Choroid plexus epithelial cell (primary cell): Measurements from ENCODE around the gene PYCARD.

Source experiments
- DNase-seq: peaks from one replicate; pipeline ENCODE4 v3.0.0-alpha.2; 2010; ENCODE audit warnings: low read depth
- H3K4me3 ChIP-seq: 2 replicates; pipeline ENCODE4 v1.5.1; 2011; ENCODE audit warnings: low read depth, mild to moderate bottlenecking, control low read depth, low read length, moderate library complexity
- TF ChIP-seq, protein P1 (sequence below): conservative IDR thresholded peaks from 2 replicates; pipeline ENCODE4 v1.5.1; 2011; ENCODE audit warnings: low read depth, mild to moderate bottlenecking, control low read depth, inconsistent platforms, low read length, moderate library complexity

The PYCARD gene

DNA sequence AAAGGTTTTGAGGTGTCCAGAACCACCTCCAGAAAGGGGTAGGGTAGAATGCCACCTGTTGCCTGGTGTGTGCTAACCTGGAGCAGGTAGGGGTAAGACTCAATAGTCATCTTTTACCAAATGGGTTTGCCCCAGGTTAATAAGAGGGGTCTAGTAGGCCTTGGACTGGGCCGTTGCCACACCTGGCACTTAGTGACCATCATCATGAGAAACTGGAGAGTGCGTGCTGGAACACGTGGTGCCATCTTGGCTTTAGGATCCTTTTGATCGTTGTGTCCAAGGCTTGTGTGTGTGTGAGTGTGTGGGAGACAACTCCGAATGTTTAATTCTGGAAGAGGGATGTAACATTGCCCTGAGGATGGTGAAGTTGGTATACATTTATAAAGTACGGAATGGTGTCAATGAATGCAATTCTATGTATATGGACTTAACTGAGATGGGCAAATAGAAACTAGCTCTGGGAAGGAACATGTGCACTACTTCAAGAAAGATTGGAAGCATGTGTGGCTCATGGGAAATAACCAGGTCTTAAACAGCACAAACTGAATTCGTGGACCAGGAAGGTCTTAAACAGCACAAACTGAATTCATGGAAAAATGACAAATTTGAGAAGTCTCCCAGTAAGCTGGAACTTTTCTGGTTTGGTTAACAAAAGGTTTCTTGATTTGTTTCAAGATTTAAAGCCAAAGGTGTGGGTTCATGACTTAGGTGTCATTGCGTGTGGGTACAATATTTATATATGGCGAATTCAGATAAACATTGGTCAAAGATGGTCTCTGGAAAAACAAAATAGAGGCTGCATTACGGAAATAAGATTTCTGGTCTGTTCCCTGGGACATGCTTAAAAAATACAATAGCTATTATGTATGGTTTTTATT, 15.4 kb downstream of the PYCARD start:
- DNase-seq: no peak
- H3K4me3 ChIP-seq: no peak overlapping the region
- TF ChIP-seq, protein P1, sequence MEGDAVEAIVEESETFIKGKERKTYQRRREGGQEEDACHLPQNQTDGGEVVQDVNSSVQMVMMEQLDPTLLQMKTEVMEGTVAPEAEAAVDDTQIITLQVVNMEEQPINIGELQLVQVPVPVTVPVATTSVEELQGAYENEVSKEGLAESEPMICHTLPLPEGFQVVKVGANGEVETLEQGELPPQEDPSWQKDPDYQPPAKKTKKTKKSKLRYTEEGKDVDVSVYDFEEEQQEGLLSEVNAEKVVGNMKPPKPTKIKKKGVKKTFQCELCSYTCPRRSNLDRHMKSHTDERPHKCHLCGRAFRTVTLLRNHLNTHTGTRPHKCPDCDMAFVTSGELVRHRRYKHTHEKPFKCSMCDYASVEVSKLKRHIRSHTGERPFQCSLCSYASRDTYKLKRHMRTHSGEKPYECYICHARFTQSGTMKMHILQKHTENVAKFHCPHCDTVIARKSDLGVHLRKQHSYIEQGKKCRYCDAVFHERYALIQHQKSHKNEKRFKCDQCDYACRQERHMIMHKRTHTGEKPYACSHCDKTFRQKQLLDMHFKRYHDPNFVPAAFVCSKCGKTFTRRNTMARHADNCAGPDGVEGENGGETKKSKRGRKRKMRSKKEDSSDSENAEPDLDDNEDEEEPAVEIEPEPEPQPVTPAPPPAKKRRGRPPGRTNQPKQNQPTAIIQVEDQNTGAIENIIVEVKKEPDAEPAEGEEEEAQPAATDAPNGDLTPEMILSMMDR: no peak

DNA sequence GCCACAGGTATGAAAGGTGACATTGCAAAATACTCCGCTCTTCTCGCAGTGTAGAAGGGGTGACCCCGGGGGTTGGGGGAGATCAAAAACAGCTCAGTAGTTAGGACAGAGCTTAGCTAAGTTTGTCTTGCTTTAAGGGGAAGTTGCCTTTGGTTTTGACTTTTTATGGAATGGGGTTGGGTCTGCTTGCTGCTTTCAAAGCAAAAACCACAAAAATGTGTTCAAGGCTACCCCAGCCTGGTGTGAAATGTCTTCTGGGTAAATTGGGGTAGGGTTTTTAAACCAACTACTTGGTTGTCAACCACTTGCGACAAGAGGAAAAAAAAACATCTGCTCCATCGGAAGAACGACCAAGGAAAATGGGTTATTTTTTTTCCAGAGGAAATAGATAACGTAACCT, 16.4 kb downstream of the PYCARD start:
- no peak overlapping the region for H3K4me3 ChIP-seq

DNA sequence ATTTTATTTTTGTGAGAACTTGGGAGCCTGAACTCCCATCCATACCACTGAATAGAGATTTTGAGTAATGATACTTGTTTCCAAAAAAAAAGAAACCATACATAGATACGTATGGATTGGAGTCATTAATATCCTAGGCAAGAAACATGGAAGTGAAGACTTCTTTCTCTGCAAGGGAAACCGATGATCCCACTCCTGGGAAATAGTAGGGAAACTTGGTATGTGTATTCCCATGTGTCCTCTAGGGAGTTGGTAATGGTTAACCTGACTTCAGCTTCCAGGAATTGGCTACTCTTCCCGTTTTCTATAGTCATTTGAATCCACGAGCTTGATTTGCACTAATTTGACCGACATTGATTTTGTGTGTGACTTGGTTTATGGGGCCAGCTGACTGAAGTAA, 17.2 kb downstream of the PYCARD start:
- DNase-seq: no peak
- H3K4me3 ChIP-seq: no peak overlapping the region
- TF ChIP-seq, protein P1: no peak

More for the DNA sequence above, 16.4 kb downstream of the PYCARD start:
- peak; percentile 23 for DNase-seq
- TF ChIP-seq, protein P1: no peak

DNA sequence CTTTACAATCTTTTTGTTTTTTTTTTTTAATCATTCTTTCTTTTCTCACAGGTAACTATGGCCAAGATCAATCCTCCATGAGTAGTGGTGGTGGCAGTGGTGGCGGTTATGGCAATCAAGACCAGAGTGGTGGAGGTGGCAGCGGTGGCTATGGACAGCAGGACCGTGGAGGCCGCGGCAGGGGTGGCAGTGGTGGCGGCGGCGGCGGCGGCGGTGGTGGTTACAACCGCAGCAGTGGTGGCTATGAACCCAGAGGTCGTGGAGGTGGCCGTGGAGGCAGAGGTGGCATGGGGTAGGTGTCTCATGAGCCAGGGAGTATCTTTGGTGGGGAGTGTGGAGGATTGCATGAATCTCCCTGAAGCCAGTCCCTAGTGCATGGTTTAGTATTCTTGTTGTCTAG, 17.7 kb downstream of the PYCARD start:
- no peak for DNase-seq
- H3K4me3 ChIP-seq: no peak overlapping the region
- TF ChIP-seq, protein P1: no peak

DNA sequence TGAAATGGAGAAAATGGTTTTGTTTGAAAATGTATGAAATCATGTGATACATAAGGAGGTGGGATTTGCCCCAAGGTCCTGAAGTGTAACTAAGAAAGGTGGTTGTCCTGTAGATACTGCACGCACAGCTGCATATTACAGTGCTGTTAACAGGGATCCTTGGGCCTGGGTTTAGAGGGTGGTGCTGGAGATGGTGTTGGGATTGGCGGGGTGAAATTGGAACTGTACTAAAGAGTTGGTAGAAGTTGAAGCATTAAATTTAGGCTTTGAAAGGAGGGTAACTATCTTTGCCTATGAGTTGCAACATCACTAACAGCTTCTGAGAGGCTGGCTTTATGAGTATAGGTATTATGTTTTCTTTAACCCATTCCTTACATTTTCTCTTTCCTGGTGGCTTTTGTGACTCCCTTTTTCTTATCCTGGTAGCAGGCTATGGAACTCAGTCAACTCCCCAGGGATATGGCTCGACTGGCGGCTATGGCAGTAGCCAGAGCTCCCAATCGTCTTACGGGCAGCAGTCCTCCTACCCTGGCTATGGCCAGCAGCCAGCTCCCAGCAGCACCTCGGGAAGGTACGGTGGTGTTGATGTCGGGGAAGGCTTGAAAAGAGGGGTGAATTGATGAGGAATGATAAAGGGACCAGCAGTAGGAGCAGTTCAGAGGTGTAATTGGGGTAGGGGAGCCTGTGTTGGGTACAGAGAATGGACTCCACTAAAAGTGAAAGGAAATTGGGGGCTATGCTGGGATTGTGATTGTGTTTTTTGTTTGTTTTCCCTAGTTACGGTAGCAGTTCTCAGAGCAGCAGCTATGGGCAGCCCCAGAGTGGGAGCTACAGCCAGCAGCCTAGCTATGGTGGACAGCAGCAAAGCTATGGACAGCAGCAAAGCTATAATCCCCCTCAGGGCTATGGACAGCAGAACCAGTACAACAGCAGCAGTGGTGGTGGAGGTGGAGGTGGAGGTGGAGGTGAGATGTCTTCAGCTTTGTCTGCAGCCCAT, 18.8 kb downstream of the PYCARD start:
- peak overlapping the region; percentile 18 for H3K4me3 ChIP-seq
- TF ChIP-seq, protein P1: no peak
- DNase-seq: peak; percentile 20

DNA sequence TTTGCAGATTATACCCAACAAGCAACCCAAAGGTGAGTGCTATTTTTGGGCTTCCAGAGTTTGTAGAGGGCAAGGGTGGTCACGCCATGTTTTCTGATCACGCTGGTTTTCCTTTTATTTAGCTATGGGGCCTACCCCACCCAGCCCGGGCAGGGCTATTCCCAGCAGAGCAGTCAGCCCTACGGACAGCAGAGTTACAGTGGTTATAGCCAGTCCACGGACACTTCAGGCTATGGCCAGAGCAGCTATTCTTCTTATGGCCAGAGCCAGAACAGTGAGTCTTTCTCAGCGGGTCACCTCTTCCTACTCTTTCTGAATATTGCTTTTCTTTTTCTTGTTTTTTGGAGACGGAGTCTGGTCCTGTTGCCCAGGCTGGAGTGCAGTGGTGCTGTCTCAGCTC, 20.2 kb downstream of the PYCARD start:
- DNase-seq: peak; percentile 41
- TF ChIP-seq, protein P1: no peak
- peak overlapping the region; percentile 98 for H3K4me3 ChIP-seq
